Natural killer cell treated with Interleukin-12 subunit alpha and Interleukin-12 subunit beta and Interleukin-15 and Interleukin-18, amount 100 ng/mL, for 72 hours (primary cell): ENCODE data around the gene ALPL. TPM values are rescaled to one million over a fixed set of nuclear protein-coding genes. Genes with fewer than 3 reads are reported as not detected.

Source experiments
- ATAC-seq, 2 donors: fragments of 150-1000 bp; cut with Tn5 transposase in 1 of 2; sonication (Bioruptor Pico), chemical (Tn5 transposase) in 1 of 2; 2 replicates each; pipeline ENCODE4 v1.10.0; 2021
- DNase-seq: peaks from one replicate; pipeline ENCODE4 v3.0.0; 2022; ENCODE audit warnings: low spot score
- H3K27ac Mint-ChIP-seq, 2 donors: 1 replicate in 1 of 2; 2 replicates in 1 of 2; pipeline ENCODE4 v1.8.0; 2022; ENCODE audit warnings: mixed read lengths in 2 of 2, mild to moderate bottlenecking in 1 of 2, moderate library complexity in 1 of 2
- H3K27me3 Mint-ChIP-seq, 2 donors: 1 replicate in 1 of 2; 2 replicates in 1 of 2; pipeline ENCODE4 v1.8.0; 2022; ENCODE audit warnings: mixed read lengths in 2 of 2
- H3K36me3 Mint-ChIP-seq: one replicate; pipeline ENCODE4 v1.8.0; 2022; ENCODE audit warnings: mixed read lengths
- H3K4me1 Mint-ChIP-seq, 2 donors: 1 replicate in 1 of 2; 2 replicates in 1 of 2; pipeline ENCODE4 v1.8.0; 2022; ENCODE audit warnings: low read depth in 2 of 2, mixed read lengths in 2 of 2, mild to moderate bottlenecking in 1 of 2
- H3K4me3 Mint-ChIP-seq: one replicate; pipeline ENCODE4 v1.8.0; 2022; ENCODE audit warnings: mixed read lengths
- H3K9me3 Mint-ChIP-seq: 2 replicates; pipeline ENCODE4 v1.8.0; 2022; ENCODE audit warnings: mixed read lengths
- total RNA-seq, 2 donors: library from RNA; stranded (reverse); gene quantifications; one replicate each; pipeline ENCODE4 v1.2.3, GENCODE V29; 2022

Gene ALPL
- total RNA-seq, 2 donors from 2014 or later, result not detected

DNA sequence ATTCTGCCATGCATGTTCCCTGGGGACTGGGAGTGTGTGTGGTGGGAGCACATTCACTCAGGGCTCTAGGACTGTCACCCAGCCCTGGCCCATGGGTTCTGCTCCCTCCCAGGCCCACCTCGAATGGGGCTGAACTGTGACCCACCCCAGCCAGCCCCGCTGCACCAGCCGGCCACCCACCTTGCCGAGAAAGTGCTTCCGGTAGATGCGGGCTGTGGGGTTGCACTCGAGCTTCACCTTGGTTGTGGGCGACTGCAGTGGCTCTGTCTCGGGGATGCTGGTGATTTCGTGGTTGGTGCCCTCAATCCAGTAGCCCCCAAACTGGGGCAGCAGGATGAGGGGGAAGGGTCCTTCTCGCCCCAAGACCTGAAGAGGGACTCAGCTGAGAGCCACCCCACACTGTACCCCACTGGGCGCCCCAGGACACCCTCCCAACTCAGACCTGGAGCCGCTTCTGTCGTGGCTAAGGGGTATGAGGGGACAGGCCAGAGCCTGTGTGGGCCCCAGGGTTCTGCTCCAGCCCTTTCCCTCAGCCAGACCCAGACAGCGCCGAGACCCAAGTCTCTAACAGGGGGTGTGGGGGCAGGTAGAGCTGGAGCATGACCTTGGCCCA lies 108.0 kb downstream of the ALPL start:
- no peaks in the 10 kb centered on the region for H3K36me3 Mint-ChIP-seq
- H3K27me3 Mint-ChIP-seq, result peaks cover 9 to 12% of the 10 kb centered on the region in 2 donors
- H3K4me1 Mint-ChIP-seq, result peaks cover 0 to 4% of the 10 kb centered on the region in 2 donors
- H3K27ac Mint-ChIP-seq, result no peak overlapping the region
- no peak for ATAC-seq
- H3K9me3 Mint-ChIP-seq, result no peaks in the 10 kb centered on the region
- no peak overlapping the region for H3K4me3 Mint-ChIP-seq
- no peak for DNase-seq

DNA sequence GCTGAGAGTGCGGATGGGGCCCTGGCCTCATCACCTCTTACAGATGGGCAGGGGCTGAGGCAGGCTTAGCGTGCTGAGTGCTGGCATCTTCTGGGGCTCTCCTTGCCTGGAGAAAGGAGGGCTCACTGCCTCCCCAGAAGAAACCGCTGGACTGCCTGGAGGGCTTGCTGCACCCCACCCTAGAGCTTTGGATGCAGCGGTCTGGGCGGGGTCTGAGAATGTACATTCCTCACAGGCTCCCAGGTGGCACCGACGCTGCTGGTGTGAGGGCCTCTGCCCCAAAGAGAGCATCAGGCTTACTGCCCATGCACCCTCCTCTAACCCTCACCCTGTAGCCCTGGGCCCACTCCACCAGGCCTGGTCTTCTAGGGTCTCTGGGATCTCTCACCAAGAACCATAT lies 108.8 kb downstream of the ALPL start:
- Mint-ChIP-seq H3K27ac (no peak overlapping the region), H3K36me3 (no peaks in the 10 kb centered on the region)
- ATAC-seq, result no peak

DNA sequence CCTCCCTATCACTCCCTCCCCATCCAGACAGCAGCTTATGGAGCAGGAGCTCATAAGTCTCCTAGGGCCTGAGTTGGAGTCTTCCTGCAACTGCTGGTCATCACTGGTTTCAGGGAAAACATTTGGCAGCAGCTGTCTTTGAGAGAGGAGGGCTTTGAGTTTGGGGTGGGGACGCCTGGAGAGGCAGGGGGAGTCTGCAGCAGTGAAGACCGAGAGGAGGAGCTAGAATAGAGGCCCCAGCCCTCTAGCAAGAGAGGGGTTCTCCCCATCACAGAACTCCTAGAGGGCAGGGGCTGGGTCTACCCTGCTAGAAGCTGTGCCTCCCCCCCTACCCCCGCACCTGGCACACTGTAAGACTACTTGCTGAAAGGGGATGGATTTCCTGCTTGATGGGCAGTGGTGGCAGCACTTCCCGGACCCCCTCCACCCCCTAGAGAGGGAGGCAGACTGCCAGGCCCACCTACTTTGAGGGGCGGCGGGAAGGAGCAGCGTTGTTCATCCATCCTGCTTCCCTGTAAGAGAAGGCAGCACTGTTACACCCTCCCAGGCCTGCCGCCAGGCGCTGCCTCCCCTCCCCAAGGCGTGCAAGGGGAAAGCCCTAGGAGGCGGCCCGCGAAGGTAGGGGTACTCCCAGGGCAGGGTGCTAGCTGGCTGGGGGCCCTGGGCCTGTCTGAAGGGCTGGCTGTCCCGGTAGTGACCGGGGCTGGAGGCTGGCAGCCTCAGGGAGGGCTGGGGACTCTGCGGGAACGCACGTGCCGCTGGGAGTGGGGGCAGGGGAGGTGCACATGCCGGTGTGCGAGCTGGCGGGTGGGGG lies 109.5 kb downstream of the ALPL start:
- DNase-seq (no peak), ATAC-seq (no peak)
- no peaks in the 10 kb centered on the region for H3K9me3 Mint-ChIP-seq
- H3K36me3 Mint-ChIP-seq, result no peaks in the 10 kb centered on the region
- H3K4me3 Mint-ChIP-seq, result no peak overlapping the region
- H3K27me3 Mint-ChIP-seq, result peaks cover 11 to 16% of the 10 kb centered on the region in 2 donors
- peaks cover 0 to 7% of the 10 kb centered on the region in 2 donors for H3K4me1 Mint-ChIP-seq
- H3K27ac Mint-ChIP-seq, result no peak overlapping the region

More for the DNA sequence above, 108.8 kb downstream of the ALPL start:
- Mint-ChIP-seq H3K27me3 (peaks cover 9 to 16% of the 10 kb centered on the region in 2 donors), H3K9me3 (no peaks in the 10 kb centered on the region), H3K4me3 (no peak overlapping the region), H3K4me1 (peaks cover 0 to 7% of the 10 kb centered on the region in 2 donors)
- no peak for DNase-seq

DNA sequence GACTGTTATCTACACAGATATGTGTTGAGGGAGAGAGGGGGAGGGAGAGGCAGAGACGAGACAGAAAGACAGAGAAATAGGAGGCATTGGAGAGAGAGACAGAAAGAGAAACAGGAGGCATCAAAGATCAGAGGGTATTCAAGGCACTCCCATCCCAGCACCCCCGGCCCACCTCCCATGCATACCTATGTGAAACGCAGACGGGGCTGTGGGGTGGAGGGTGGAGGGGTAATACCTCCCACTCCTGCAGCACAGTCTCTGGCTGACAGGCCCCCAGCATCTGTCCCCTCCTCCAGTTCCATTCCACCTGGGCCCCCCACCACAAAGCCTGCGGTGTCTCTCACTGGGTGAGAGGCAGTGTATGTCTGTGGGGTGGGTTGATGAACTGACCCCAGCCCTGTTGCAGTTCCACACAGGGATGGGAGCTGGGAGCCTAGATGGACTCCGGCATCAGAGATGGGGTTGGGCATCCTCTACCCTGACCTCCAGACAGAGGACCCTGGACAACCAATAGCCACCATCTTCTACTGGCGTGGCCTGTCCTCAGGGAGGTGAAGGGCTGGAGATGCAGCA lies 110.2 kb downstream of the ALPL start:
- no peak overlapping the region for H3K4me3 Mint-ChIP-seq
- DNase-seq, result no peak
- no peaks in the 10 kb centered on the region for H3K9me3 Mint-ChIP-seq
- ATAC-seq, result no peak
- H3K27me3 Mint-ChIP-seq, result peaks cover 16 to 21% of the 10 kb centered on the region in 2 donors
- no peak overlapping the region for H3K27ac Mint-ChIP-seq
- peaks cover 0 to 7% of the 10 kb centered on the region in 2 donors for H3K4me1 Mint-ChIP-seq
- no peaks in the 10 kb centered on the region for H3K36me3 Mint-ChIP-seq

DNA sequence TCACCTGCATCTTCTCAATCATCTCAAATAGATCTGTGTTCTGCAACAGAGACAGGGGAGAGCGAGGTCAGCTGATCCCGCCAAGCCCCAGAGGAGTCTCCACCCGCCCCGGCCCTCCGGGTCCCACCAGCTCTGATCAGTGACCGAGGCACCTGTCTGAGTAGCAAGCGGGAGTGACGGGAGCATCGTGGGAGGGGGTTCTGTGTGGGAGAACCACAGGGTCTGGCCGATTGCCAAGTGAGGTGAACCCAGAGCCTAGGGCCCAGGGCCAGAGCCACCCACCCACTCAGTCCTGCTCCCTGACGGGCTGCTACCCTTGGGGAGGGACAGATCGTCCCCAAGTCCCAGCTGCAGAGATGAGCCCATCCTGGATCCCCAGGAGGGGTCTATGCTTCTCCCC lies 110.8 kb downstream of the ALPL start:
- Mint-ChIP-seq H3K27ac (no peak overlapping the region), H3K4me3 (no peak overlapping the region), H3K27me3 (peaks cover 16 to 21% of the 10 kb centered on the region in 2 donors), H3K4me1 (peaks cover 0 to 7% of the 10 kb centered on the region in 2 donors), H3K9me3 (no peaks in the 10 kb centered on the region), H3K36me3 (no peaks in the 10 kb centered on the region)
- ATAC-seq (no peak), DNase-seq (no peak)

DNA sequence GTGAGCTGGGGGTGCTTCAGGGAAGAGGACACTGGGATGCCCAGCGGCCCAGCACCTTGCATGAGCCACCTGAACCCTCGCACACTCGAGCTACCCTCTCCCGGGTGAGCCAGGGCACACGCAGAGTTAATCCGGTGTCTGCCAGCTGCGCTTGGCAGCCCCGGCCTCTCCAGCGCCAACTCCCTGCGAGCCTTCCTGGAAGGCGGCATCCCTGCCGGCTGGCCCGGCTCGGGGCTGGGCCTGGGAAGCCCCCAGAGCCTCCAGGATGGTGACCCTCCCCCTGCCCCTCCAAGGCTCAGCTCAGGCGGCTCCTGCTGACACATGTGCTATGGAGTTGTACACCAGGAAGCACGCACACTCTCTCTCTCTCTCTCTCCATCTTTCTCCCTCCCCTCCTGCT lies 111.3 kb downstream of the ALPL start:
- ATAC-seq, result no peak
- Mint-ChIP-seq H3K4me1 (peaks cover 0 to 7% of the 10 kb centered on the region in 2 donors), H3K27me3 (peaks cover 16 to 21% of the 10 kb centered on the region in 2 donors), H3K9me3 (no peaks in the 10 kb centered on the region), H3K27ac (no peak overlapping the region), H3K4me3 (no peak overlapping the region), H3K36me3 (no peaks in the 10 kb centered on the region)
- no peak for DNase-seq

DNA sequence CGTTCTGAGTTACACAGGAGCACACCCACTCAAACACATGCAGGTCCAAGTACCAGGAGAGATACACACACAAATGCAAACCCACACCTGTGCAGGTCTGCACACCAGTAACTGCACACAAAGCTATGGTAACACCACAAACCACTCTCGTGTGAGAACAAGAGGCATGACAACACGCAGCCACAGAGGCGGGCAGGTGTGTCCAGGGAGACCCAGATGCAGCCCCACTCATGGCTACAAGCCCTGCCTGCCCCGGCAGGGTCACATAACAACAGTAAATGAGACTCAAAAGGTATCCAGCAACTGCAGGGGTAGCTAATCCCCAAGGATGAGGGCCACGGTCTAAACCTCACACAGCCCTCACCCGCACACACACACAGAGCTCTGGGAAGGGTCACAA lies 111.8 kb downstream of the ALPL start:
- no peak overlapping the region for H3K27ac Mint-ChIP-seq
- no peak for ATAC-seq

DNA sequence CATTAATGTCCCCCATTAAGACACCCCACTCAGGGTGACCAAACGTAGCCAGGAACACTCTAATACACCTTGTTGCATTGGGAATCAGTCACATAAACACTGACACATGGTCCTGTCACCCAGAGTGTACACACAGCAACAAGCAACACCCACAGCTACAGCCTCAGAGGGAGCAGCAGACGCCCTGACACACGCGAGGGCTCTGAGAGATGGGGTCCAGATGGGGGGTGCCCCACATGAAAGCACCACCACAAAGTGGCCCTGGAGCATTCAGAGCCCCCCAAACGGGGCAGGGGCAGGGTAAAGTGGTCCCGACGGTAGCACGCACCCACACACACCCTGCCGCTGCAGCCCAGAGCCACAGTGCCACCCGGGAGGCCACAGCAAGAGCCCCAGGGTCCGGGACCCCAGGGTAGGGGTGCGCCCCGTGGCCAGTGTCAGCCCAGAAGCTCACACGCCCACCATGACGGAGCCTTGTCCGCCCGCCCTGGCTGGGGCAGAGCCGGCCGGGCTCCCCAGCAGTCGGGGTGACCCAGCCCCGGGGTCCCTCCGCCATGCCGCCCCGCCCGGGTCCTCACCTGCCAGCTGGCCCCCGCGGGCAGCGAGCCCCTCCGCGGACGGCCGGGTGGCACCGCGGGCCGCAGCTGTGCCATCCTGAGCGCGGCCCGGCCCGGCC lies 112.7 kb downstream of the ALPL start:
- Mint-ChIP-seq H3K4me3 (peak overlapping the region; percentile 41), H3K36me3 (no peaks in the 10 kb centered on the region), H3K27me3 (peaks cover 16 to 21% of the 10 kb centered on the region in 2 donors), H3K4me1 (peaks cover 0 to 7% of the 10 kb centered on the region in 2 donors), H3K9me3 (no peaks in the 10 kb centered on the region), H3K27ac (no peak overlapping the region)
- no peak for ATAC-seq
- no peak for DNase-seq

More for the DNA sequence above, 111.8 kb downstream of the ALPL start:
- Mint-ChIP-seq H3K9me3 (no peaks in the 10 kb centered on the region), H3K27me3 (peaks cover 16 to 21% of the 10 kb centered on the region in 2 donors), H3K4me1 (peaks cover 0 to 7% of the 10 kb centered on the region in 2 donors), H3K4me3 (no peak overlapping the region), H3K36me3 (no peaks in the 10 kb centered on the region)
- no peak for DNase-seq

DNA sequence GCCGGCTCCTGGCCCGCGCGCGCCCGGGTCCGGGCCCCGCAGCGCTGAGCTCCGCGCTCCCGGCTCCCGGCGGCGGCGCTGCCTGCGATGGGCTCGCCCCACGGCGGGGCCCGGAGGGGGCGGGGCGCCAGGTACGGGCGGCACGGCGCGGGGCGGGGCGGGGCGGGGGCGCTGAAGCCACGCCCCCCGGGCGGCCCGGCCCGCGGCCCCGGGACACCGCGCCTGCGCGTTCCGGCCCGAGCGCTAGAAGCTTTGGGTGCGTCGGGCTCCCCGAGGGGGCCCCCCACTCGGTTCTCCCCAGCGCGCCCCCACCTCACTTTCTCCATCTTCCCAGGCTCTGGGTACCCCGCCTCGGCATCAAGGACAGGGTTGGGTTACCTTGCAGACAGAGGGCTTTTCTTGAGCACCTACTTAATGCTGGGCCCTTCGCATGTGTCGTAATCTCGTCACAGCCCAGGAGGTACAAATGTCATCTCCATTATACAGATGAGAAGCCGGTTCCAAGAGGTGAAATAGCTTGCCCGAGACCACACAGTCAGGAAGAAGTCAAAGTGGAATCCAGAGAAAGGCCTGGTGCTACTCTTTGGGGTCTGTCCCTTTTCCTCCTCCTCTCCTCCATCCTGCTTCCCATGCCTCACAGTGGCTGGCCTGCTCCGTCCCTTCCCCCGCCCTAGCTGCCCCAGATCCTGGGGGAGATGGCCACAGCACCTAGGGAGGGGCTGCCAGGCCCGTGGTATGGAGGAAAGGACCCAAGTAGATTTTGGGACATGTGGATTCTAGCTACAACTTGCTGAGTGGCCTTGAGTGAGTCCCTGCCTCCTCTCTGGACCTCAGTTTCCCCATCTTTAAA lies 113.5 kb downstream of the ALPL start:
- ATAC-seq, result peak; percentile 69 to 82
- Mint-ChIP-seq H3K4me3 (peak overlapping the region; percentile 36), H3K36me3 (no peaks in the 10 kb centered on the region), H3K4me1 (peaks cover 0 to 7% of the 10 kb centered on the region in 2 donors), H3K27me3 (peaks cover 16 to 21% of the 10 kb centered on the region in 2 donors), H3K9me3 (no peaks in the 10 kb centered on the region), H3K27ac (no peak overlapping the region)
- DNase-seq, result no peak

DNA sequence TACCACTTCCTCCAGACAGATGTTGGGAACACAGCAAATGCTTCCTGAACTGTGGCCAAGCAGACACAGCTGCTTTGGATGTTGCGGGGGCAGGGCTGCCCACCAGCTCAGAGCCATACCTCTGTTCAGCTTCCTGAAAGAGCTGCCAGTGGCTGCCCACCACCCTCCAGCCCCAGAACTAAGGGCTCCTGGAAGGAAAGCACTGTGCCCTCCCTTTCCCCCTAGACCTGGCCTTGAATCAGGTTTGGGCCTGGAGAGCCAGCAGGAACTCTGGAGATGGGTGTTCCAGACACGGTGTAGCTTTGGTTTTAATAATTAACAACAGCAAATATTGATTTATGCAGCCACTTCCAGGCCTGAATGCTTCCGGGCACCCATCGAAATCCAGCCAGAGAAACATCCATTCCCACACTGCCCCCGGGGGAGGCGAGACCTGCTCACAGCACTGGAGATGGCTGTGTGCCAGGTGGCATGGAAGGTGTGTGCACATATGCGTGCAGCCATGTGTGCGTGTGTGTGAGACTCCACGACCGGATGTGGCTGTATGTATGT lies 114.3 kb downstream of the ALPL start:
- H3K27ac Mint-ChIP-seq, result no peak overlapping the region
- no peak overlapping the region for H3K4me3 Mint-ChIP-seq
- ATAC-seq, result no peak
- peaks cover 16 to 21% of the 10 kb centered on the region in 2 donors for H3K27me3 Mint-ChIP-seq
- H3K4me1 Mint-ChIP-seq, result peaks cover 0 to 7% of the 10 kb centered on the region in 2 donors
- DNase-seq, result no peak
- H3K36me3 Mint-ChIP-seq, result no peaks in the 10 kb centered on the region
- H3K9me3 Mint-ChIP-seq, result no peaks in the 10 kb centered on the region

DNA sequence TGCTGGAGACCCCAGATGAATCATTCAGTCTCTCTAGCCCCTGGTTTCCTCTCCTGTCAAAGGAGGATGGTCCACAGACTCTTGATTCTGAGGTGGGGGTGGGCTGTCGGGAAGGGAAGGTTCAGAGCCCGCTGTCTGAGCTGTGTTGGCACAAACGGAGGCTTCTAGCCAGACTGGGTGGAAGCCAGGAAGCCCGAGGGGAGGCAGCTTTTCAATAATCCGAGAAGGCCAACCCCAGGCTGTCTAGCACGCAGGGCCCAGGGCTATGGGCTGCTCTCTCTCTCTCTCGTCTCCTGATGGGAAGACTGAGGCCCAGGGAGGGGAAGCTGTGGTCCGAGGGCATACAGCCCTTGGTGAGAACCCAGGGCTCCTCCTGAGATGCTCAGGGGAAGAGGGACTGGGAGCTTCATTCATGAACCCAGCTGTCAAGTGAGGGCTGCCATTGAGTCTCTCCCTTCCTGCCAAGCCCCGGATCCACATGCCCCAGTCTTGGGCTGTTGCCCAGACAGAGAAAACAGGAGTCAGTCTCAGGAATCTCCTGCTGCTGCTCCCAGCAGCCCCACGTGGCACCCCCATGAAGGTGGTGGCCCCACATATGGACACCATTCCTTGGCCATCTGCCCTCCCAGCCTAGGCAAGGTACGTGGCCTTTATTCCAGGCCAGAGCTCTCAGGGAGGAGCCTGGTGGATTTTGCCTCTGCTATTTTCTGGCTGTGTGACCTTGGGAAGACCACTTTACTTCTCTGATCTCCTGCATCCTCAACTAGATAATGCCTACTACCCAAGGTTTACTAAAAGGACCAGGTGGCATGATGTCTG lies 115.6 kb downstream of the ALPL start:
- no peak overlapping the region for H3K4me3 Mint-ChIP-seq
- H3K36me3 Mint-ChIP-seq, result no peaks in the 10 kb centered on the region
- H3K9me3 Mint-ChIP-seq, result no peaks in the 10 kb centered on the region
- H3K4me1 Mint-ChIP-seq, result peaks cover 0 to 7% of the 10 kb centered on the region in 2 donors
- H3K27me3 Mint-ChIP-seq, result peaks cover 16 to 20% of the 10 kb centered on the region in 2 donors
- no peak overlapping the region for H3K27ac Mint-ChIP-seq
- DNase-seq (no peak), ATAC-seq (no peak)
